Measurements from ENCODE around the gene MARCHF3. TPM values are rescaled to one million over a fixed set of nuclear protein-coding genes. Genes with fewer than 3 reads are reported as not detected.
A peak's percentile ranks its signal among the peaks of the same experiment; 100 is the strongest.

Gene MARCHF3
- total RNA-seq, 2 experiments from 2014 or later, result 3.6 to 4.2 TPM

DNA sequence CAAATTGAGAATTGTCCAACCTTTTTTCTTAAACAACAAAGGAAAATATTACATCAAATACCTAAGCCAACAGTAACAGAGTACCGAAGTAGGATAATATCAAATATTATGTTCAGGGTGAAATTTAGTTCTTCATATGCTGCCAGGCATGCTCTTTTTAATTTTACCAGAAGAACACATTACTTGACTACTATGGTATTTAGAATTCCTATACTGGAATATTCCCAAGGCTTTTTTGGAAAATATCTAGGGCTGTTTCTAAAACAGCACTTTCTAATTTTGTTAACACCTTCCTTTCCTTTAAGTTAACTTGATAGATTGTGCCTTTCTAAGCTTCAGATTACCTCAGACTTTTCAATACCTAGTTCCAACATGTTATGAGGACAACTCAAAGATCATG, 48.7 kb downstream of the MARCHF3 start:
- peaks cover 12% of the 10 kb centered on the region for H3K4me1 Mint-ChIP-seq
- no peak overlapping the region for H3K4me3 Mint-ChIP-seq
- POLR2A ChIA-PET, result no interaction called here
- H3K36me3 Mint-ChIP-seq (ENCODE audit: low read depth), result no peaks in the 10 kb centered on the region
- H3K27me3 Mint-ChIP-seq, result no peaks in the 10 kb centered on the region
- H3K27ac Mint-ChIP-seq, result no peak overlapping the region
- intact Hi-C loops (cut with DNase I, micrococcal nuclease), result no loop called here
- DNase-seq (no peak), ATAC-seq (no peak)
- H3K9me3 Mint-ChIP-seq (ENCODE audit: low read depth), result no peaks in the 10 kb centered on the region
- CTCF ChIA-PET, result no interaction called here

DNA sequence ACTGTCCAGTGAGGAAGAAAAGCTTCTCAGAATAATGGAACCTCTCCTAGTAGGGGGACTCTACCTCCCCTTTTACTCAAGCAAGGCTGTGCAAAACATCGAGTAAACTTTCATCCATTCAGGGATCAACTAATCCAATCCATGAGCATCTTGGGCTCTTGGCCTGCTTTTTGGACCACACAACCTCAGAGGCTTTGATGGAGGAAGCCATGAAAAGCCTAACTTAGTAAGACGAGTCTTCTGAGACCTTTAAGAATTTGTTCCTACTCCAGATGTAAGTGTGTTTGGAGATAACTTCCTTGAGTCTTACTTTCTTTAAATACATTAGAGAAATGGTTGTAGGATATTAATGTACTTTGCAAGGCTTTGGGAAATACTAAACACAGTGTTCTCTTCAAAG, 49.1 kb downstream of the MARCHF3 start:
- ATAC-seq (no peak), DNase-seq (no peak)
- ChIA-PET POLR2A (no interaction called here), CTCF (no interaction called here)
- no peaks in the 10 kb centered on the region for H3K9me3 Mint-ChIP-seq (ENCODE audit: low read depth)
- no peaks in the 10 kb centered on the region for H3K36me3 Mint-ChIP-seq (ENCODE audit: low read depth)
- H3K4me3 Mint-ChIP-seq, result no peak overlapping the region
- intact Hi-C loops (cut with DNase I, micrococcal nuclease), result no loop called here
- no peak overlapping the region for H3K27ac Mint-ChIP-seq
- peaks cover 11% of the 10 kb centered on the region for H3K4me1 Mint-ChIP-seq
- no peaks in the 10 kb centered on the region for H3K27me3 Mint-ChIP-seq

DNA sequence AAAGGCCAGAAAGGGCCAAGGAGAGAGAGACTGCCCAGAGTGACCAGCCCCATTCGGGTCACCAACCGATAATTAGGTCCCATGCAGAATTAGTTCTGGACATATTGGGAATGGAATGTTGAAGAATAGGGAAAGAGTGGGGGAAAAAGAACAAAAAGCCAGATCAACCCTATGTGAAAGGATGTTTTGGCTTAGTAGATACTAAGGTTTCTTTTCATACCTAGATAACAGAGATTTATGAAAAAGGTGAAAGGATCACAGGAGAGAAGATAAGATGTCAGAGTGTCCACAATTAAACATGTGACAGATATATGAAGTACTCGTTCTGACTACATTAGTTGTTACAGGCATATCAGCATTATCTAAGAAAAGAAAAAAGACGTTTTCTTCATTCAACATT, 52.1 kb downstream of the MARCHF3 start:
- Mint-ChIP-seq H3K27me3 (no peaks in the 10 kb centered on the region), H3K27ac (no peak overlapping the region), H3K9me3 (ENCODE audit: low read depth) (no peaks in the 10 kb centered on the region), H3K4me1 (peaks cover 8% of the 10 kb centered on the region), H3K4me3 (no peak overlapping the region), H3K36me3 (ENCODE audit: low read depth) (no peaks in the 10 kb centered on the region)
- POLR2A ChIA-PET, result no interaction called here
- DNase-seq (no peak), ATAC-seq (no peak)
- intact Hi-C loops (cut with DNase I, micrococcal nuclease), result no loop called here
- CTCF ChIA-PET, result no interaction called here

DNA sequence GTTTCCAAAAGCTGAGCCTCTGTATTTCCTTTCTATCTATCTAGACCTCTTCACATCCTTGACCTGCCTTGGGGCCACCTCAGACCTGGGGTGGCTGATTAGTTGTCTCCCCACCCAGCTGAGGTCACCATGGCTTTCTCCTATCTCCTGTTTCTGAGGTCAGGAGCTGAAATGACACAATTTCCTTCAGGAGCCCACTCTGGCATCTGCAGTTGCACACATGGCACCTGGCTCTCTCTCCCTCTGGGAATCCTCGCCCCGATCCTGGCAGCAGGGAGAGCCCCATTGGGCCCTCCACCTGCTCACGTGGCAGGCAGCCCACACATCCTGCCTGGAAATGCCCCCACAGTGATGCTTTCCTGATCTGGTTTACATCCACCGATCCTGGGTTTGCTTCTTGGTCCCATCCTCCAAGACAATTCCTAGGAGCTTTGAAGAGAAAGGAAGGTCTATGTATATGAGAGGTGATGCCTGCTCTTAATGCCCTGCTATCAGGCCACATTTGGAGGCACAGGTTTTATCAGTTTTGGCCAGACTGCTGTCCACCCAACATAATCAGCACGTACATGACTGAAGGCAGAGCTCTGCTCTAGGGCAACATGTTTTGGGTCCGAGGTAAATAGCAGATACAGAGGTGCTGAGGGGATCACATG, 53.7 kb downstream of the MARCHF3 start:
- CTCF ChIA-PET, result interaction anchor here (0.7 kb wide), 1 partner anchor 55 kb away, joined by 3 read pairs; no protein-coding TSS in a partner anchor
- Mint-ChIP-seq H3K9me3 (ENCODE audit: low read depth) (no peaks in the 10 kb centered on the region), H3K27ac (no peak overlapping the region), H3K4me1 (peaks cover 21% of the 10 kb centered on the region), H3K4me3 (no peak overlapping the region), H3K36me3 (ENCODE audit: low read depth) (no peaks in the 10 kb centered on the region), H3K27me3 (no peaks in the 10 kb centered on the region)
- POLR2A ChIA-PET, result no interaction called here
- ATAC-seq (no peak), DNase-seq (no peak)
- intact Hi-C loops (cut with DNase I, micrococcal nuclease), result no loop called here

DNA sequence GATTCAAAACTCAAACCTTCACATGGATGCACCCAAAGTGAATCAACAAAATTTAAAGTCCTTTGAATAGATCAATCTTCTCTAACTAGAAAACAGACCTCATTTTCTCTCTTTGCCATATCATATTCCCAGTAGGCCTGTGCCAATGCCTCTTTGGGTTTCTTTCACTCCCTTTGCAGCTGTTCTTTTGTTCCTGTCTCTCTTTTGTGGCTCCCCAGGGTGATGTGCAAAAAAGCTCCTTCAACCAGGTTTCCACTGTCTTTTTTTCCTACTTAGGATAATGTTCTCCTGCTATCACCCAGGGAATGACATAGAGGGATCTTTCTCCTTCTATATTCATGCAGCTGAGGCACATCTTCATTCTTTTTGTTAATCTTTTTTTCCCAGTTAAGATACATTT, 54.6 kb downstream of the MARCHF3 start:
- ATAC-seq (no peak), DNase-seq (no peak)
- Mint-ChIP-seq H3K36me3 (ENCODE audit: low read depth) (no peaks in the 10 kb centered on the region), H3K27ac (no peak overlapping the region), H3K4me3 (no peak overlapping the region), H3K9me3 (ENCODE audit: low read depth) (no peaks in the 10 kb centered on the region), H3K4me1 (peaks cover 26% of the 10 kb centered on the region), H3K27me3 (no peaks in the 10 kb centered on the region)
- intact Hi-C loops (cut with DNase I, micrococcal nuclease), result no loop called here
- CTCF ChIA-PET, result no interaction called here
- POLR2A ChIA-PET, result no interaction called here

DNA sequence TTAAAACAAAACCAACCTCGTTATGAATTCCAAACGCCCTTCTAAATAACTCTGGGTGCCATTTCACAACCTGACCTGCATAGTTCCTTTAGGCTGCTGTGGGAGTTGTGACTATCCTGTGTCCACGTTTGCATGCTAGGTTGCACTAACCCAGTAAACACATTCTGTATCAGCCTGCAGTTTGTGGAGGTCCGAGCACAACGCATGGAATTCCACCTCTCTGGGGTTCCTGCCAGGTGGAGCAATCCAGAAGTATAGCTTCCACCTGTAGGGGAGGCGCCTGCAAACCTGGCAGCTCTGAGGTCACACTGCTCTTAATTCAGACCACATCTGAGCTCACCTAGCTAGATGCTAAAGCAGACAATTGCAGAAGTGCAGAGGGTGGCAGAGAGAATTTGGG, 57.2 kb downstream of the MARCHF3 start:
- ChIA-PET CTCF (interaction anchor here (0.5 kb wide), 1 partner anchor 92 kb away, joined by 3 read pairs; no protein-coding TSS in a partner anchor), POLR2A (no interaction called here)
- Mint-ChIP-seq H3K27ac (peak overlapping the region; percentile 94), H3K4me3 (no peak overlapping the region), H3K9me3 (ENCODE audit: low read depth) (no peaks in the 10 kb centered on the region), H3K27me3 (no peaks in the 10 kb centered on the region), H3K4me1 (peaks cover 28% of the 10 kb centered on the region), H3K36me3 (ENCODE audit: low read depth) (no peaks in the 10 kb centered on the region)
- DNase-seq (no peak), ATAC-seq (no peak)
- intact Hi-C loops (cut with DNase I, micrococcal nuclease), result no loop called here

DNA sequence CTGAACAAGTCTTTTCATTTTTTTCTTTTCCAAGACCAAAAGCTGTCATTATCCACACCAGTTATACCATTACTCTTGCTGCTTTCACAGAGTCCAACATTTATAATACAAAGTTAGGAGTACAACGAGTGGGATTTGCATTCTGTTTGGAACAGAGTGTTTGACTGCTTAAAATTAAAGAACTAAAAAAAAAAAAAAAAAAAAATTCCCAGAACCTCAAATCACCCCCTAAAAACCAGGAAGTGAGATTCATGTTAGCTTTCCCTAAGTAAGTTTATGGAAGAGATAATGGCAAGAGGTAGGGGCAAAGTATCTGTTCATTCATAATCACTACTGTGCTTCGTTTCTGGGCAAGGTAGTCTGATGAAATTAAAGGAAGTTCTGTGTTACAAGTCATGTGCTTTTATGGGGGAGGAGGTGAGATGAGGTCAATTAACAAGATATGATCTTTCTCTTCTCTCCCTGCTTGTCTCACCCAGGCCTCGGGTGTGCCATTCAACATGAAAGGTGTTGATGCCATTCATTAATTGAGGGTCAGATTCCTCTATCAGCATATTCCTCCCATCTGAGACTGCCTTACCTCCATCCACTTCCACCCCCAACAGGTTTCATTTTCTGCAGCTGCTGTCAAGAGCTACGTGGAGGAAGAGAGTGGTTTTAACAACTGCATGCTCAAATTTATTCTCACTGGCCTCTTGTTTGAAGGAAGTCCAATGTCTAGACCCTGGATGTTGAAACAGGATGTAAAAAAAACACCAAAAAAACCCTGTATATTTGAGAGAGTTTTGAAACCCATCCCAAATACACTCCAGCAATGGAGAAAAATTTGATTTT, 58.1 kb downstream of the MARCHF3 start:
- intact Hi-C loops (cut with DNase I, micrococcal nuclease), result loop anchor here in 1 of 2 experiments (1.0 kb wide), 2 partner anchors 16 to 58 kb away; partner anchors contain the start of gene MARCHF3
- Mint-ChIP-seq H3K4me3 (peak overlapping the region; percentile 46), H3K36me3 (ENCODE audit: low read depth) (no peaks in the 10 kb centered on the region), H3K4me1 (peaks cover 28% of the 10 kb centered on the region), H3K9me3 (ENCODE audit: low read depth) (no peaks in the 10 kb centered on the region), H3K27ac (peak overlapping the region; percentile 94), H3K27me3 (no peaks in the 10 kb centered on the region)
- ChIA-PET CTCF (interaction anchor here (0.6 kb wide), 1 partner anchor 250 kb away, joined by 4 read pairs; no protein-coding TSS in a partner anchor), POLR2A (no interaction called here)
- ATAC-seq (peak; percentile 85), DNase-seq (peak; percentile 40)

DNA sequence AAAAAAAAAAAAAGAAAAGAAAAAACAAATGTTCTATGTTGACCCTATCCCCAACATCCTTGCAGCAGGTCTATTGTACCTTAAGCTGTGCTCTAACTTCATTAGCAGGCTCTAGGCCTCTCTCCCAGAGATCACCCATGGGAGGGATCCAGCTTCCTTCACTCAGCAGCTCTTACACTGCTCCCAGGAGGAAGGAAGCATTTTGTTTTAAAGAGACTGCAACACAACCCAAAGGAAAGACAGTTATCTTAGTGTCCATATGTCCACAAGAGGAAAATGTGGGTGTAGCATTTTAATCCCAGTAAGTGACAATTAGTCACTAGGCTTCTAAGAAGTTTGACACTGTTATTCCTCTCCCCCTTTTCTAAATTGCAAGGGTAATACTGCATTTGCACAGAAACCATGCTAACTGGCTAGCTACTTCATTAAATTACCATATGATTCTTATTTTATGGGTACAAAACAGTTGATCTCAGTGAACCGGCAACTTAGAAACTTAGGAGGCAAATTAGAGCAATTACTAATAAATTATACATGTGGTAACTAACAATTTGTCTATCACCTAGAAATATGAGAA, 58.8 kb downstream of the MARCHF3 start:
- H3K36me3 Mint-ChIP-seq (ENCODE audit: low read depth), result no peaks in the 10 kb centered on the region
- H3K4me3 Mint-ChIP-seq, result no peak overlapping the region
- DNase-seq (no peak), ATAC-seq (no peak)
- H3K27me3 Mint-ChIP-seq, result no peaks in the 10 kb centered on the region
- peak overlapping the region; percentile 94 for H3K27ac Mint-ChIP-seq
- intact Hi-C loops (cut with DNase I, micrococcal nuclease), result loop anchor here in 1 of 2 experiments (1.0 kb wide), 2 partner anchors 17 to 59 kb away; partner anchors contain the start of gene MARCHF3
- ChIA-PET CTCF (interaction anchor here (0.6 kb wide), 1 partner anchor 191 kb away, joined by 3 read pairs; no protein-coding TSS in a partner anchor), POLR2A (no interaction called here)
- no peaks in the 10 kb centered on the region for H3K9me3 Mint-ChIP-seq (ENCODE audit: low read depth)
- peaks cover 28% of the 10 kb centered on the region for H3K4me1 Mint-ChIP-seq

DNA sequence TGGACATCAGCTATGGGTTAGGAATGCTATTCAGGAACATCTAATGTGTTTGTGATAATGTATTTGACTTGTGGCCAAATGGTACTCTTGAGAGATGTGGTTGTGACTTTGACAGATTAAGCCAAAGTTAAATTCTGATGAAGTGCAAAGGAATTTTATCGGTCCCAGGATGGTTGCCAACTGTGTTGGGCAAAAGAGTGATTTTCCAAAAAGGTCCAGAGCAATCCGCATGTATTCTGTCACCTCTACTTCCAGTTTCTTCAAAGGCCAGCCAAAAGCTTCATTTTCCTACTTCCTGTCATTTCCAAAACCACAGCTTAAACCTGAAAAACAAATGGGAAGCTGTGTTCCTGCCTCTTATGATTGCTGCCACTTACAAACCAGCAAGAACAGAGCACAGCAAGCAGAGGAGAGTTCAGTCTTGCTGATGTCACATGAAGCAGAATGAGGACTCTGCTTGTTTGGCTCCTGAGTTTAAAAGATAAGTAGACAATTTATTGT, 59.8 kb downstream of the MARCHF3 start:
- intact Hi-C loops (cut with DNase I, micrococcal nuclease), result no loop called here
- Mint-ChIP-seq H3K27me3 (no peaks in the 10 kb centered on the region), H3K9me3 (ENCODE audit: low read depth) (no peaks in the 10 kb centered on the region), H3K4me3 (no peak overlapping the region), H3K27ac (no peak overlapping the region), H3K36me3 (ENCODE audit: low read depth) (no peaks in the 10 kb centered on the region), H3K4me1 (peaks cover 27% of the 10 kb centered on the region)
- ChIA-PET CTCF (no interaction called here), POLR2A (no interaction called here)
- ATAC-seq (no peak), DNase-seq (no peak)

DNA sequence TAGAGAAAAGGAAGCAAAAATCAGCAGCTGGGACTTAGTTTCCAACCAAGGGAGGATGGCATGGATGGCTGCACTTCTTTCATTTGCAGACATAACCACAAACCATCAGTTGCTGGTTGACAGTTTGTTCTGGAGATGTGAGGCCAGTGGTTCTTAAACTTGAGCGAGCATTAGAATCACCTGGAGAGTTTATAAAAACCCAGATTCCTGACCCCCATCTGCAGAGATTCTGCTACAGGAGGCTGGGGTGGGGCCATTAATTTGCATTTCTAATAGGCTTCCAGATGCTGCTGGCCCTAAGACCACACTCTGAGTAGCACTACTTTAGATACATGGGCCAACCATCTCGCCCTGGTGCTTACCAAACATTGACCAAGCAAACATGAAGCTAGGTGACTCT, 60.8 kb downstream of the MARCHF3 start:
- ChIA-PET POLR2A (no interaction called here), CTCF (interaction anchor here (0.9 kb wide), 1 partner anchor 54 kb away, joined by 3 read pairs; no protein-coding TSS in a partner anchor)
- ATAC-seq (no peak), DNase-seq (no peak)
- intact Hi-C loops (cut with DNase I, micrococcal nuclease), result loop anchor here in 1 of 2 experiments (10.0 kb wide), 1 partner anchor 345 kb away; no protein-coding TSS in a partner anchor
- H3K4me3 Mint-ChIP-seq, result no peak overlapping the region
- H3K4me1 Mint-ChIP-seq, result peaks cover 27% of the 10 kb centered on the region
- H3K27me3 Mint-ChIP-seq, result no peaks in the 10 kb centered on the region
- H3K27ac Mint-ChIP-seq, result no peak overlapping the region
- H3K9me3 Mint-ChIP-seq (ENCODE audit: low read depth), result no peaks in the 10 kb centered on the region
- no peaks in the 10 kb centered on the region for H3K36me3 Mint-ChIP-seq (ENCODE audit: low read depth)

DNA sequence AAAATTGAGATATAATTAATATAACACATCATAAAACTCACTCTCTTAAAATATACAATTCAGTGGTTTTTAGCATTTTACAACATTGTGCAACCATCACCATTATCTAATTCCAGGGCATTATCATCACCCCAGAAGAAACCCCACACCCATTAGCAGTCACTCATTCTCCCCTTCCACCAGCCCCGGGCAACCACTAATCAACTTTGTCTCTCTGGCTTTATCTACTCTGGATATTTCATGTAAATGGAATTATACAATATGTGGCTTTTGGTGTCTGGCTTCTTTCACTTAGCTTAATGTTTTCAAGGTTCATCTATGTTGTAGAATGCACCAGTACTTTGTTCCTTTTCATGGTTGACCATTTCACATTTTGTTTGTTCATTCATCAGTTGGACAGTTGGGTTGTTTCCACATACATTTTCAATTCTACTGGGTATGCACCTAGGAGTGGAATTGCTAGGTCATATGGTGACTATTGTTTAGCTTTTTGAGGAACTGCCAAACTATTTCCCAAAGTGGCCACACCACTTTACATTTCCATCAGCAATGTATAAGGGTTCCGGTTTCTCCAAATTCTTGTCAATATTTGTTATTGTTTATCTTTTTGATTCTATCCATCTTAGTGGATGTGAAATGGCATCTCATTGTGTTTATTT, 62.4 kb downstream of the MARCHF3 start:
- H3K36me3 Mint-ChIP-seq (ENCODE audit: low read depth), result no peaks in the 10 kb centered on the region
- no peak overlapping the region for H3K4me3 Mint-ChIP-seq
- ATAC-seq, result no peak
- ChIA-PET POLR2A (no interaction called here), CTCF (interaction anchor here (0.6 to 1.1 kb wide), 2 partner anchors 8 to 309 kb away, joined by 3 read pairs; no protein-coding TSS in a partner anchor)
- DNase-seq, result no peak
- intact Hi-C loops (cut with DNase I, micrococcal nuclease), result loop anchor here in 1 of 2 experiments (10.0 kb wide), 1 partner anchor 347 kb away; no protein-coding TSS in a partner anchor
- H3K27me3 Mint-ChIP-seq, result no peaks in the 10 kb centered on the region
- H3K4me1 Mint-ChIP-seq, result peaks cover 20% of the 10 kb centered on the region
- H3K9me3 Mint-ChIP-seq (ENCODE audit: low read depth), result no peaks in the 10 kb centered on the region
- no peak overlapping the region for H3K27ac Mint-ChIP-seq

Data from activated CD4-positive, alpha-beta T cell treated with anti-CD3 and anti-CD28 coated beads for 36 hours (primary cell).